IPS DF 6.9 (cell line): ENCODE measurements around the gene PI16.

Experiments
- DNase-seq: peaks from one replicate; pipeline ENCODE4 v3.0.0-alpha.2; 2013; ENCODE audit warnings: low read depth, low spot score
- H3K27ac ChIP-seq: one replicate; pipeline ENCODE4 v1.5.1; 2013; ENCODE audit warnings: low read length, control low read depth
- H3K27me3 ChIP-seq: 2 replicates; pipeline ENCODE4 v1.6.1; 2013; ENCODE audit warnings: mild to moderate bottlenecking, low read length; ENCODE audit not compliant: control insufficient read depth, insufficient read depth
- H3K36me3 ChIP-seq: 2 replicates; pipeline ENCODE4 v1.6.1; 2013; ENCODE audit warnings: low read length; ENCODE audit not compliant: control insufficient read depth, insufficient read depth
- H3K4me1 ChIP-seq: 2 replicates; pipeline ENCODE4 v1.6.1; 2013; ENCODE audit warnings: low read length; ENCODE audit not compliant: control insufficient read depth, insufficient read depth
- H3K4me3 ChIP-seq: 2 replicates; pipeline ENCODE4 v1.5.1; 2013; ENCODE audit warnings: mild to moderate bottlenecking, low read length
- H3K9me3 ChIP-seq: 2 replicates; pipeline ENCODE4 v1.6.1; 2013; ENCODE audit warnings: low read length, inconsistent platforms; ENCODE audit not compliant: control insufficient read depth, insufficient read depth
- WGBS: extraction: QIAGEN DNeasy Blood & Tissue Kit; methylation state at CpG from one replicate; pipeline ENCODE4 v1.1.7; 2013; ENCODE audit warnings: mixed read lengths, missing lambda C conversion rate; ENCODE audit not compliant: insufficient read length, insufficient coverage; 5-methylcytosine and 5-hydroxymethylcytosine counted together

PI16 gene

DNA sequence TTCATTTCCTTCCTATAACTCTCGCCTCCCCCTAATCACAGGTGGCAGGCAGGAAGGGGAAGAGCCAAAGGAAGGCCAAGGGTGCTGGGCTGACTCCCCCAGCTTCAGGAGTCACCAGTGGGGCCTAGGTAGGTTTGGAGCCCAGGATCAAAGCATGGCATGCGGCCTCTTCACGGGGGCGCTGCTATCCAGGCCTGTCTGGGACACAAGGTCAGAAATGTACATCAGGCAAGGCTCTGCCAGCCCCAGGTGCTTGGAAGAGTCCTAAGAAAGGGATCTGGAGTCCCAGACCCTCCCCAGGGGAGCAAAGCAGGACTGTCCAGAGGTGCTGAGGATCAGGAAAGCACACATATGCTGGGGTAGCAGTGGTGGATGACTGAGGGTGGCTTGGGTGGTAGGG is 10.4 kb downstream of the PI16 start:
- WGBS: no CpG with 5 or more reads among the region's 4 CpGs
- Histone ChIP-seq H3K4me3 (no peak overlapping the region), H3K4me1 (peaks cover 4% of the 10 kb centered on the region), H3K27ac (no peak overlapping the region), H3K27me3 (no peaks in the 10 kb centered on the region), H3K9me3 (no peaks in the 10 kb centered on the region), H3K36me3 (peaks cover 21% of the 10 kb centered on the region)
- no peak for DNase-seq

DNA sequence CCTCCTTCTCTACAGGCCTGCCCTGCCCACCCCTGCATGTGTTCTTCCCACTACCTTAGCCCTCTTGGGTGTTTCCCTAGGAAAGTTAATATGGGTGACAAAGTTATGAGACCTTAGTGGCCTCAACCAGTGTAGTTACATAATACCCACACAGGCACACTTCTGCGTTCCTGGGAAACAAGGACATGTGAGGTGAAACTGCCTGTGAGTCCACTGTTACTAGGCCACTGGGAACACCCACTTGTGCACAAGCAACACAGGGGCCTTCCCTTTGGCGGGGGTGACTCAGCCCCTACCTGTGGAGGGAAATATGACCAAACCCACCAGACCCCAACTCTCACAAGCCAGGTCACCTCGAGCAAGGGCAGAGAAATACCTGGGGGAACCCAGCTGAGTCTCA is 12.8 kb downstream of the PI16 start:
- Histone ChIP-seq H3K4me1 (peaks cover 4% of the 10 kb centered on the region; the same call in 1 of the 2 replicates), H3K27me3 (no peaks in the 10 kb centered on the region), H3K36me3 (peaks cover 43% of the 10 kb centered on the region), H3K27ac (no peak overlapping the region), H3K9me3 (no peaks in the 10 kb centered on the region), H3K4me3 (no peak overlapping the region)
- WGBS: no CpG with 5 or more reads among the region's 3 CpGs
- no peak for DNase-seq

DNA sequence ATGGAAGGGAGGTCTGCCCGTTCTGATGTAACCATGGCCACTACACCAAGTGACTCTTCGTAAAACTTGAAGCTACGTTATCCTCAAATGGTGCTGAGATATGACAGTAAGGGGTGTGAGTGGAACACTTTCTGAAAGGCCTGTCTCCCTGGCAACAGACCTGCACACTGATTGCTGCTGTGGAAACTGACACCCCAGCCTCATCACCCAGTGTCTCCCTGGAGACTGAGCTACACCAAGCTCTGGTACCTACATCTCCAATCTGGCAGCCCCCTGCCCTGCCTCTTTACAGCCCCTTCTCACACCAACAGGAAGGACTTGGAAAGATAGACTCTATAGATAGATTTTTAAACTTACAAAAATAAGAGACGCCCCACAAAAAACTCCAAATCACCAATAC is 13.2 kb downstream of the PI16 start:
- Histone ChIP-seq H3K27ac (no peak overlapping the region), H3K9me3 (no peaks in the 10 kb centered on the region), H3K27me3 (no peaks in the 10 kb centered on the region), H3K36me3 (peaks cover 46% of the 10 kb centered on the region), H3K4me1 (peaks cover 4% of the 10 kb centered on the region; the same call in 1 of the 2 replicates), H3K4me3 (no peak overlapping the region)
- DNase-seq: no peak
- no CpG with 5 or more reads among the region's 4 CpGs for WGBS

DNA sequence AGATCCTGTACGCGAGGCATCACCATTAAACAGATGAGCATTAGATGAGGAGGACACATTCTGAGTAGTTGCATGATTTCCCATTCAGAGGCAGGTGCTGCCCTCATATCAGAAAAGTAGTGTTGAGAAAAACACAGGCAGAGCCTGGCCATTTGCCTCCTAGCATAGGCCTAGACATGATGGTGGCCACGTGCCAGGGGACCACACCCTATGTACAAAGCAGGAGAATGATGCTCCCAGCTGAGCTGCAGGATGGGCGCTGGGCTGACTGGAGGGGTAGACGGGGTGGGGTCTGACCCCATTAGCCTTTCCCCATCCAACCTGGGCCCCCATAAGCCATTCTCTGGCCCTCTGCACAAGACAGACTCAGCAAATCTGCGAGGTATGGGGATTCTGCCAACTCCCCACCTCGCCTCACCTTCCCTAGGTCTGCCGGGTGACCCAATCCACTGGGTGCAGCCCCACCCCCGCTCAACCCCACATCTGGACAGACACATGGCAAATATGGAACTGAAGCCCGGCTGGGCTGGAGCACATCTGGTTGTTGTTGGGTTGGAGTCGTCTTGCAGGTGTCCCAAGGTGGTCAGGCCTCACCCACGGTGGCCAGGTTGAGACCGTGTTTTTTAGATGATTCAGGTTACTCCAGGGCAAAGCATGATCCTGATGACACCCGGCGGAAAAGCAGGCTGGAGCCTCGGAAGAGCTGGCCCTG is 13.9 kb downstream of the PI16 start:
- Histone ChIP-seq H3K27ac (no peak overlapping the region), H3K4me3 (no peak overlapping the region), H3K36me3 (peaks cover 49% of the 10 kb centered on the region), H3K9me3 (no peaks in the 10 kb centered on the region), H3K4me1 (peaks cover 3% of the 10 kb centered on the region; the same call in 1 of the 2 replicates), H3K27me3 (no peaks in the 10 kb centered on the region)
- WGBS: no CpG with 5 or more reads among the region's 16 CpGs
- DNase-seq: no peak

DNA sequence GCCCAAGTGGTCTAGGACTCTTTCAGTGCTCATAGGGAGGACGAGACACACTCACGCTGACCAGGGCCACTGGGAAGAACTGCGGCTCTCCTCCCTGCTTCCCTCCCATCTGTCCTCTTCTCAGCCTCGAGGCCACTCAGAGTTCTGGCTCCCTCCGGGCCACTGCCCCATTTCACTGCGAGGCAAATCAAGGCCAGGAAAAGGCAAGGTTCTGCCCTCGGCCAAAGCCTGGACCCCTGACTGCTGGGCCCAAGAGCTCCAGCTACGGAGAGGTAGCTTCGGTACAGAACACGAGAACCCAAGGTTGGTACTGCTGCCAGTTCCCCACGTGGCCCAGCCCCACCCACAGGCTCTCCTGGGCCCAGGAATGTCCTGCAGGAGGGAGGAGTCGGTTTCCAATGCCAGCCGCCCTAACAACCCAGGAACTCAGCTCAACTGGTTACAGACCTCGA is 14.7 kb downstream of the PI16 start:
- Histone ChIP-seq H3K27ac (no peak overlapping the region), H3K4me3 (no peak overlapping the region), H3K4me1 (no peaks in the 10 kb centered on the region), H3K27me3 (no peaks in the 10 kb centered on the region), H3K9me3 (no peaks in the 10 kb centered on the region), H3K36me3 (peaks cover 54% of the 10 kb centered on the region)
- no CpG with 5 or more reads among the region's 14 CpGs for WGBS
- DNase-seq: no peak

DNA sequence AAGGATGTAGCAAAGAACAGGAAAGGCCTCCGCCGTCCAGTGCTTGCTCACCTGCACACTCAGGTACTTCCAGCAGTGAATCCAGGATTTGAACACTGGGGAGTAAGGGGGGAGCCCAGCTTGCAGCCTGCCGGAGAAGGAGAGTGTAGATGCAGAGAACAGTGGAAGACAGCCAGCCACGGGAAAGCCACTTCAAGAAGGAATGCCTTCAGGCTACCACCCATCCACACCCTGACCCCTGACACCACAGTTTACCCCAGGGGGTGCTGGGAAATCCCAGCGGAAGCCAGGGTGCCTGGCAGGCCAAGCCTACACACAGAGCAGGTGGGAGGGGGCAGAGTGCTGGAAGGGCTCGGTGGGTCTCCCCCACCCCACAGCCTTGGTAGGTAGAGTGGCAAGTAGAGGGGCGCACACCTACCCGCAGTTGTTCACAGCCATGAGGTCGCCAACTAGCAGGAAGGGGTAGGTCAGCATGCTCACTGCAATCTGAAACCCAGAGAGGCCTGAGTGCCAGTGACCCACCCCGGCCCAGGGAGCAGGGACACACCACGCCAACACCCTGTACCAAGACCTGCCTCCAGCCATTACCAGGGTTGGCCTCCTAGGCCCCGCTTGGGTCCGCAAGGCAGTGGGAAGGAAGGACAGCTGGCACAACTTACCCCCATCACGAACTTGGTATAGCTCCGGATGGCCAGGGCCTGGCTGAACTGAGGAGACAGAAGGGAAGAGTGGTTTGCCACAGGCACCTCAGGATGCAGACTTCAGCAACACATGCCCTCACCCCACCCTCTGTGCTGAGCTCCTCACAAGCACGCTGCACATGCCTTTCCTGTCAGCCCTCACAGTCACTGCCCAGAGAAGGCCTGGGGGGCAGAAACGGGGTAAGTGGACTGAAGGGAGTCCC is 15.7 kb downstream of the PI16 start:
- no CpG with 5 or more reads among the region's 17 CpGs for WGBS
- Histone ChIP-seq H3K27ac (no peak overlapping the region), H3K4me1 (no peaks in the 10 kb centered on the region), H3K9me3 (no peaks in the 10 kb centered on the region), H3K36me3 (peaks cover 56% of the 10 kb centered on the region), H3K27me3 (no peaks in the 10 kb centered on the region), H3K4me3 (no peak overlapping the region)
- no peak for DNase-seq

DNA sequence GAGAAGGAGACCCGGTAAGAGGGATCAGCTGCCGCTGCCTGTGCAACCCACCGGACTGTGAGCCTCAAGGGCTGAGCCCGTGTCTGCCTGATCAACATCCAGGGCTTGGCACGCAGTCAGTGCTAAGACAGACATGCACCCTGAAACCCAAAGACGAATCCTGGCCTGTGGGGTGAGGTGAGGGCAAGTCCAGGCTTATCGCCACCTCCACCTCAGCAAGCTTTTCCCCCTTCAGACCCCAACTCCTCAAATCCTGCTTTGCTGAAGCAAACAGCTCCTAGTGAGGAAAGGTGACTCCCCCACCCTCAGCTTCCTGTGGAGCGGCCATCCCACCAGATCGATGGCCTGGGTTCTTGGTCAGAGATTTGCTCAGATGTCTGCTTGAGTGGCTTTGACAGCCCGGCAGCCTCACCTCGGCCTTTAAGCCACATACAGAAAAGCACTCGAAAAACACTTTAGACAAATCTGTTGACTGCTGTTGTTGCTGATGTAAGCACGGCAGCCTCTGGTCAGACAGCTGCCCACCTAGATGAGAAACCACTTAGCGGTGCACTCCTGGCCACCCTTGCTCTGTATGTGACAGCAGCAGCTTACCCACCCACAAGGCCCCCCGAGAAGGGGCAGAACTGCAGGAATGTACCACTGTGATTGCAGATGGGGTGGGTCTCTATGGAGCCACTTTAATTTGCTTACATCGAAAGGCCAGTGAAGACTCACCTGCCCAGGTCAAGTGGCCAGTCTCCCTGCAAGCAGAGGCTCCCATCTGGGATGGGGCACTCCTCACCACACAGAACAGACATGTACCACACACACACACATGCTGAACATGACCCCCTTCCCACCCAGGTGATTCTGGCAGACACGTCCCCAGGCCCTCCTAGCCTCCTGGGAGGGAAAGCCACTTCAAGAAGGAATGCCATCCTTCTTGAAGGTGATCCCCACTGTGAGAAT is 16.6 kb downstream of the PI16 start:
- Histone ChIP-seq H3K27ac (no peak overlapping the region), H3K4me1 (no peaks in the 10 kb centered on the region), H3K9me3 (no peaks in the 10 kb centered on the region), H3K36me3 (peaks cover 63% of the 10 kb centered on the region), H3K27me3 (no peaks in the 10 kb centered on the region), H3K4me3 (no peak overlapping the region)
- no peak for DNase-seq
- WGBS: no CpG with 5 or more reads among the region's 17 CpGs

DNA sequence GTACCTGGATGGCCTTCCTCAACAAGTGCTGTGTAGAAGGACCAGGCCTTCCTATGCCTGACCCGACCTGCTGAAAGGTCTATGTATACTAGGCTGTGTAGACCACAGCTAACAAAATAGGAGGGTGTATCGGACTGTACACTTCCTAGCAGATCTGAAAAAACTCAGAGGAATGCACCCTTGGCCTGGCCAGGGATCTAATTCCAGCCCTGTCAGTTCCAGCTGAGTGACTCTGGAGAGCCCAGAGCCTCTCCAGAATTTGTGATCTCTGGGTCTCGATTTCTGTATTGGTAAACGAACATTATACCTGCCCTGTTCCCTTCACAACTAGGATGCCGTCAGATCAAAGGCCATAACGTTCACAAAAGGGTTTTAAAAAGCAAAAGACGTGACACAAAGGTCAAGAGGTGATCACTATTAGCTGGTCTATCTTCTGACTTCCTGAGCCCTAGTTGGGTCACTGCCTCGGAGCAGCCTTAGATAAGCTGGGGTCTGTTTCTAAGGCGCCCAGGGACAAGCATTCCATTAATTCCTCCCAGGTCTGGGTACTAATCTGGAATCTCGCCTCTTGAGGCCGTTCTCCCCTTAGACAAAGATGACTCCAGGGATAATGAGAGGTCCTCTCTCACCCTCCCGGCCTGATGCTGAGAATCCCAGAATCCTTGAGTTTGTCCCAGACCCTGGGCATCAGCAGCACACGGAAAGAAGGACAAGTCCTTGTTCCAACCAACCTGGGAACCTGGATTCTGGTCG is 17.6 kb downstream of the PI16 start:
- no CpG with 5 or more reads among the region's 14 CpGs for WGBS
- Histone ChIP-seq H3K4me1 (no peaks in the 10 kb centered on the region), H3K36me3 (peaks cover 71% of the 10 kb centered on the region), H3K27me3 (no peaks in the 10 kb centered on the region), H3K4me3 (no peak overlapping the region), H3K9me3 (no peaks in the 10 kb centered on the region), H3K27ac (no peak overlapping the region)
- no peak for DNase-seq

DNA sequence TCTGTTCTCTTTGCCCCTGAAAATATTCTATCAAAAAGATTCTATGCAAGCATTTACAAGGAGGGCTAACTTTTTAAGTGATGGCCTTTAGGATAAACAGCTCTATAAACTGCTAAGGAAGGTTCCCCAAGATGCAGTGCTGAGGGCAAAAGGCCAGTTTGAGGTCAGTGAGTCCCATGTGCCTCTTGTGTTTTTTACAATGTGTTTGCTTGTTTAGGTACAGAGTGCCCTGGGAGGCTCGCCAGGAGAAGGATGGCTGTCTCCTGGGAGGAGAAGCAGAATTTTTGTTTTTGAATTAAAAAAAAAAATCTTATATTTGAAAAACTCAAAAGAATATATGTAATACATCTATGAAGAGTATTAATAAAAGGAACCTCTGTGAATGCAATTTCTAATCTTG is 18.7 kb downstream of the PI16 start:
- no peak overlapping the region for H3K4me3 ChIP-seq
- no CpG with 5 or more reads among the region's 1 CpG for WGBS

More for the DNA sequence above, 18.7 kb downstream of the PI16 start:
- Histone ChIP-seq H3K36me3 (peaks cover 76% of the 10 kb centered on the region), H3K27me3 (no peaks in the 10 kb centered on the region), H3K27ac (no peak overlapping the region), H3K4me1 (no peaks in the 10 kb centered on the region), H3K9me3 (no peaks in the 10 kb centered on the region)
- DNase-seq: no peak
